K562 (cell line): Measurements from ENCODE around the gene CCDC82. TPM values are rescaled to one million over a fixed set of nuclear protein-coding genes. Genes with fewer than 3 reads are reported as not detected.

Source experiments
- ATAC-seq: fragments of 200-7000 bp; cut with Tn5 transposase; 3 replicates; pipeline ENCODE4 v1.9.1; 2020; ENCODE audit warnings: moderate library complexity
- BruUV-seq: library from RNA; stranded (reverse); fragments of 400-500 nt; replicated peaks from 2 replicates; lab custom pipeline; 2021; lab: Mats Ljungman, UMichigan
- CTCF ChIA-PET: fragments of 300-600 bp; formaldehyde crosslinking; extraction: SDS; loops from one replicate; lab custom pipeline; 2021; ENCODE audit warnings: low intra/inter-chr PET ratio; lab: Yijun Ruan, JAX
- POLR2A ChIA-PET: fragments of 300-600, 350-650 bp; sonication (Branson Sonifier 250); formaldehyde crosslinking; extraction: SDS; loops from one replicate; lab custom pipeline; 2021; ENCODE audit warnings: antibody characterized with exemption, inconsistent platforms; lab: Yijun Ruan, JAX
- DNase-seq, 4 experiments: peaks; one replicate each; pipeline versions ENCODE4 v3.0.0 to v3.0.0-alpha.2; 2011 to 2018; ENCODE audit warnings: low spot score in 3 of 4, mixed read lengths in 3 of 4; ENCODE audit errors: extremely low read depth in 1 of 4
- FAIRE-seq: peaks from 2 replicates; lab custom pipeline; 2011; peaks lifted over from hg19 to GRCh38; lab: Jason Lieb, UNC
- H2AFZ ChIP-seq: 2 replicates; pipeline ENCODE4 v1.6.0; 2011; ENCODE audit warnings: low read depth, low read length, control low read depth, inconsistent platforms
- H3K27ac ChIP-seq: fragments of 200-600 bp; 3 replicates; pipeline ENCODE4 v1.8.0; 2011; ENCODE audit warnings: low read depth, mild to moderate bottlenecking, control low read depth, inconsistent platforms, low read length, moderate library complexity, mixed read lengths; ENCODE audit errors: extremely low read depth
- H3K27me3 ChIP-seq, 2 experiments: fragments of 300-600 bp in 1 of 2; 2 replicates in 1 of 2; 3 replicates in 1 of 2; pipeline versions ENCODE4 v1.6.0 to v1.8.0; 2011; ENCODE audit warnings: inconsistent platforms in 2 of 2, low read length in 2 of 2, mild to moderate bottlenecking in 1 of 2, mixed read lengths in 1 of 2, moderate library complexity in 1 of 2; ENCODE audit not compliant: control insufficient read depth in 2 of 2, insufficient read depth in 2 of 2
- H3K36me3 ChIP-seq: fragments of 300-600 bp; 3 replicates; pipeline ENCODE4 v1.8.0; 2011; ENCODE audit warnings: mild to moderate bottlenecking, low read length, inconsistent platforms; ENCODE audit not compliant: control insufficient read depth, insufficient read depth
- H3K4me1 ChIP-seq, 2 experiments: fragments of 200-600 bp in 1 of 2; replicated peaks in 1 of 2; 2 replicates in 1 of 2; 3 replicates in 1 of 2; pipeline versions ENCODE4 v1.5.1 to v1.8.0; 2011; ENCODE audit warnings: inconsistent platforms in 2 of 2, low read length in 2 of 2, mild to moderate bottlenecking in 1 of 2, mixed read lengths in 1 of 2, moderate library complexity in 1 of 2; ENCODE audit not compliant: control insufficient read depth in 2 of 2, insufficient read depth in 2 of 2
- H3K4me2 ChIP-seq: 2 replicates; pipeline ENCODE4 v1.6.1; 2011; ENCODE audit warnings: low read length, control low read depth, inconsistent platforms, mixed read lengths; ENCODE audit not compliant: insufficient read depth
- H3K4me3 ChIP-seq: fragments of 200-600 bp; sonication (generic), shearing (Covaris generic); 2 replicates; pipeline ENCODE4 v1.5.1; 2016; ENCODE audit warnings: control low read depth, inconsistent platforms
- H3K79me2 ChIP-seq: fragments of 200-600 bp; 3 replicates; pipeline ENCODE4 v1.8.0; 2011; ENCODE audit warnings: low read length, inconsistent platforms; ENCODE audit not compliant: control insufficient read depth, insufficient read depth
- H3K9ac ChIP-seq, 2 experiments: 2 replicates each; pipeline versions ENCODE4 v1.6.0 to v1.6.1; 2011; ENCODE audit warnings: low read depth in 2 of 2, low read length in 2 of 2, control low read depth in 1 of 2, inconsistent platforms in 1 of 2, mild to moderate bottlenecking in 1 of 2, mixed read lengths in 1 of 2; ENCODE audit not compliant: insufficient read depth in 1 of 2
- H3K9me1 ChIP-seq: one replicate; pipeline ENCODE4 v1.6.0; 2011; ENCODE audit warnings: inconsistent platforms, mild to moderate bottlenecking, low read length, moderate library complexity; ENCODE audit not compliant: control insufficient read depth, insufficient read depth
- H3K9me3 ChIP-seq: replicated peaks from 2 replicates; pipeline ENCODE4 v1.5.1; 2011; ENCODE audit warnings: low read depth, low read length, inconsistent platforms; ENCODE audit not compliant: control insufficient read depth, insufficient read depth
- H4K20me1 ChIP-seq: replicated peaks from 2 replicates; pipeline ENCODE4 v1.6.1; 2011; ENCODE audit warnings: low read length, inconsistent platforms, mixed read lengths; ENCODE audit not compliant: control insufficient read depth, insufficient read depth
- ADNP ChIP-seq: fragments of 200-800 bp; sonication (Bioruptor generic); IDR thresholded peaks from 2 replicates; pipeline ENCODE4 v1.6.1; 2016; ENCODE audit warnings: missing genetic modification characterization, missing compliant biosample characterization
- ATF2 ChIP-seq: sonication (generic); formaldehyde crosslinking; IDR thresholded peaks from 2 replicates; pipeline ENCODE4 v1.8.1; 2022; ENCODE audit warnings: missing genetic modification reagents
- BACH1 ChIP-seq: fragments of 200-800 bp; sonication (Bioruptor generic); IDR thresholded peaks from 2 replicates; pipeline ENCODE4 v1.6.1; 2016; ENCODE audit warnings: missing genetic modification characterization, missing compliant biosample characterization
- BRF2 ChIP-seq: IDR thresholded peaks from 3 replicates; pipeline ENCODE4 v1.6.1; 2011; ENCODE audit warnings: borderline replicate concordance, mild to moderate bottlenecking; ENCODE audit not compliant: insufficient read length, insufficient read depth
- CBFA2T3 ChIP-seq: fragments of 450-650 bp; IDR thresholded peaks from 2 replicates; pipeline ENCODE4 v1.6.1; 2017
- CCAR2 ChIP-seq: fragments of 200-400 bp; formaldehyde crosslinking; IDR thresholded peaks from 2 replicates; pipeline ENCODE4 v1.6.1; 2017; ENCODE audit warnings: mild to moderate bottlenecking, low read depth, low read length
- DNMT1 ChIP-seq: fragments of 450-650 bp; IDR thresholded peaks from 2 replicates; pipeline ENCODE4 v1.6.1; 2016; ENCODE audit warnings: antibody characterized with exemption, mild to moderate bottlenecking
- E2F6 ChIP-seq, 2 experiments: IDR thresholded peaks; 2 replicates each; pipeline ENCODE4 v1.6.1; 2011; ENCODE audit warnings: borderline replicate concordance in 1 of 2, control low read depth in 1 of 2, low read depth in 1 of 2, low read length in 1 of 2, mild to moderate bottlenecking in 1 of 2, mixed read lengths in 1 of 2, moderate library complexity in 1 of 2; ENCODE audit not compliant: insufficient read depth in 1 of 2, insufficient read length in 1 of 2, poor library complexity in 1 of 2, severe bottlenecking in 1 of 2; ENCODE audit errors: extremely low read depth in 1 of 2
- MCM3 ChIP-seq: fragments of 450-650 bp; IDR thresholded peaks from 2 replicates; pipeline ENCODE4 v1.6.1; 2016
- NELFE ChIP-seq: IDR thresholded peaks from 2 replicates; pipeline ENCODE4 v1.6.1; 2011; ENCODE audit warnings: mild to moderate bottlenecking; ENCODE audit not compliant: insufficient read depth, insufficient read length
- SIN3A ChIP-seq, 2 experiments: fragments of 150-350 bp in 1 of 2; IDR thresholded peaks; 2 replicates each; pipeline ENCODE4 v1.6.1; 2011 to 2016; ENCODE audit warnings: borderline replicate concordance in 2 of 2, low read depth in 2 of 2, low read length in 2 of 2, mild to moderate bottlenecking in 2 of 2, moderate library complexity in 2 of 2; ENCODE audit not compliant: control insufficient read depth in 1 of 2
- ZNF431 ChIP-seq: sonication (generic); formaldehyde crosslinking; IDR thresholded peaks from 2 replicates; pipeline ENCODE4 v1.8.0; 2022; ENCODE audit warnings: mild to moderate bottlenecking, missing genetic modification reagents
- WGBS: fragments of 100-300 bp; shearing (Covaris generic); methylation state at CpG from one replicate; pipeline ENCODE4 v1.1.6; 2016; ENCODE audit warnings: low coverage, mixed read lengths; ENCODE audit not compliant: insufficient coverage; ENCODE audit errors: missing lambda C conversion rate; 5-methylcytosine and 5-hydroxymethylcytosine counted together
- in situ Hi-C: fragments of 300-500 bp; cut with MboI; formaldehyde crosslinking; loops from 4 replicates; pipeline ENCODE4 v1.15.0; 2018; ENCODE audit warnings: inconsistent platforms, mixed read lengths
- intact Hi-C: fragments of 100-400 bp; cut with micrococcal nuclease; formaldehyde crosslinking; loops from 2 replicates; pipeline ENCODE4 v1.14.2; 2022
- polyA plus RNA-seq, 8 experiments: library from polyadenylated mRNA; depleted of rRNA in 4 of 8; stranded (reverse) in 5 of 8; unstranded in 3 of 8; fragments of >200 nt; fragmentation: Nextera tagmentation in 2 of 8; fragmentation: Illumina TruSeq in 1 of 8; extraction: Ambion mirVana in 2 of 8; extraction: Trizol in 1 of 8; gene quantifications; 2 replicates each; pipeline versions ENCODE4 v1.2.1 to v1.2.3, GENCODE V29; 2011 to 2014; ENCODE audit warnings: inconsistent platforms in 1 of 8, missing spikeins in 1 of 8
- total RNA-seq, 7 experiments: library from RNA; depleted of rRNA in 6 of 7; stranded (reverse); fragments of >200 nt in 6 of 7; fragmentation: Illumina TruSeq in 2 of 7; extraction: Trizol in 2 of 7; gene quantifications; 2 replicates each; pipeline versions ENCODE4 v1.2.1 to v1.2.3, GENCODE V29; 2011 to 2021; ENCODE audit warnings: low replicate concordance in 1 of 7

Gene CCDC82
- total and polyA plus RNA-seq, 9 of the 15 experiments (the other 6 are each of a cell fraction or from before 2014, with no cell fraction given) = 12.5 to 51.3 (median 24.5) TPM

- TF ChIP-seq E2F6 (IDR thresholded peaks at IDR 0.05; ENCODE audit: borderline replicate concordance in 1 of 2, extremely low read depth in 1 of 2, insufficient read depth in 1 of 2, insufficient read length in 1 of 2, low read depth in 1 of 2, low read length in 1 of 2, poor library complexity in 1 of 2, severe bottlenecking in 1 of 2) (no peak), NELFE (no peak), BACH1 (no peak)
Observed at GRCh38 chr11:96384156-96384555, 5.6 kb downstream of the CCDC82 start (continued).

- Histone ChIP-seq H3K4me1 (no peaks in the 10 kb centered on the region), H3K9ac (no peak overlapping the region), H3K9me3 (no peaks in the 10 kb centered on the region), H2AFZ (no peak overlapping the region), H3K27ac (no peak overlapping the region), H4K20me1 (no peaks in the 10 kb centered on the region), H3K9me1 (no peaks in the 10 kb centered on the region), H3K36me3 (peaks cover 22% of the 10 kb centered on the region), H3K4me2 (no peak overlapping the region), H3K27me3 (no peaks in the 10 kb centered on the region), H3K79me2 (no peaks in the 10 kb centered on the region), H3K4me3 (no peak overlapping the region)
- DNase-seq (no peak), ATAC-seq (no peak; the same call in 2 of the 3 replicates), FAIRE-seq (no peak)
- 30% methylated on average over 1 of the region's 1 CpG for WGBS
- intact Hi-C loops (no loop called here), in situ Hi-C loops (no loop called here)
- CTCF ChIA-PET = no interaction called here
- POLR2A ChIA-PET = interaction anchor here (1.0 to 1.4 kb wide), 2 partner anchors 11 kb away, joined by 3 read pairs; no protein-coding TSS in a partner anchor
- no TSS peak for BruUV-seq
- TF ChIP-seq MCM3 = no peak
- TF ChIP-seq CBFA2T3 = no peak
- no peak for TF ChIP-seq ZNF431 (CRISPR knock-in tag)
- TF ChIP-seq ATF2 (CRISPR knock-in tag) = no peak
- TF ChIP-seq BRF2 = no peak
- no peak for TF ChIP-seq ADNP (tag)
- no peak for TF ChIP-seq DNMT1
- TF ChIP-seq SIN3A (IDR thresholded peaks at IDR 0.05; ENCODE audit: borderline replicate concordance in 2 of 2, control insufficient read depth in 1 of 2, low read depth in 2 of 2, low read length in 2 of 2) = no peak
- no peak for TF ChIP-seq CCAR2
Observed at GRCh38 chr11:96376796-96377195, 12.9 kb downstream of the CCDC82 start.
